ENCODE results near the gene SPAG17.

The SPAG17 gene

GRCh38 chr1:118160806-118161205, 24.2 kb downstream of the SPAG17 start:
- no peak for DNase-seq

DNA sequence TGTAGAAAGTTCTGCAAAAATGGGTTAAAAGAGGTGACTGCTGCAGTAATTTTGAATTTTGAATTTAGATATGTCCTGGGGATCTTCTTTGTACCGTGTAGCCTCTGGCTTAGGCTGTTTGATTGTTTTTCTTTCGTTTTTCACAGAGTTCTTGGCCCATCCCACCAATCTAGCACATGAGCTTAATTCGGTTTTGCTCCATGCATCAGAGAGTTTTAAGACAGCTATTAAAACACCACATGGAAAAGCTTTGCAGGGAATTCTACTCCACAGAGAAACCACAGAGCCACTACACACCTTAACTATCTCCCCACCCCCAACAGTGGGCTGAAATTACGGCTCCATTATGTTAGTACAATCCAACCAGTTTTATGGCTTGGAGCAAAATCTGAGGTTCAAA, 25.5 kb downstream of the SPAG17 start:
- DNase-seq, result no peak

DNA sequence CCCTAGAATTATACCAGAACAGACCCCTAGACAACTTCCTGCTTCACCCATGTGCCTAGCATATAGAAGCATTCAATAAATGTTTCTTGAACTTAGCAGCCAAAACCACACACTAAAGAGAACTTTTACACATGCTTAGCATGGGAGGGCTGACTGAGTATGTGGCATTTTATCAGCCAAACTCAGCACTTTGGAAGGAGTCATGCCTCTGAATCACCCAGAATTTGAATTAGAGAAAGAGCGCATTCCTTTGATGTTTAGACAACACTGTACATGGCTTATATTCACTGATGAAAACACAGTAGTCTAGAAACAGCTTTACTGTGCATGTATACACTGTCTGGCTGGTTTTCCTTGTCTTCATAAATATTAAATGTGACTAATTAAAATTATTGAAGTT, 26.1 kb downstream of the SPAG17 start:
- no peak for DNase-seq

DNA sequence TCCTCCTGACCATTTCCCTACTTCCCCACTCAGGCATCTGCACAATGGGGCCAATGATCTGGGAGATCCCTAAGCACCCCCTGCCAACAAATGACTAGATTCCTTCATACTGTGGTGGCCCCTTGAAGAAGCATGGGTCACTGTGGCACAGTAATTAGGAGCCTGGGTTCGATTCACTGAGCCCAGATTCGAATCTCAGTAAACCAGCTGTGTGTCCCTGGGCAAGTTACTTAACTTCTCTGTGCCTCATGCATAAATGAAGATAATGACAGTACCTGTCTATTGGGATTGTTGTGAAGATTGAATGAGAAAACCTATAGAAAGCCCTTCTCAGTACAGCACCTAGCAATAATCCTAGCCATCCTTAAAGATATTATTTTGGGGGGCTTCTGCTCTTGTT, 27.5 kb downstream of the SPAG17 start:
- no peak for DNase-seq

DNA sequence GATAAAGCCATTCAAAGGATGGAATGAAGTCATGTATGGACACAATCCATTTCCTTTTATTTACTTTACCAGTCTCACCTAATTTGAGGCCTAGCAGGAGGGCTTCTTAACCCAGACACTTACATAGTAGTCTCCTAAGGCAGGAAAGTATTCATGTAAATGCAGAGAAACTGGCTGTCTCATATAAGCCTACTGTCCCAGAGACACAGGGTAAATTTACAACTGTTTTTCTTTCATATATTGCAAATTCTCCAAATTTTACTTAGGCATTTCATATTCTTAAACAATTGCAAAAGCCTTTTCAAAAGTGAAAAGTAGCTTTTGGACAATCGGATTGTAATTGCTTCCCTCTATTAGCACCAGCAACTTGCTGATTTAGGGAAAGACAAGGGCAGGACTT, 29.9 kb downstream of the SPAG17 start:
- no peak for DNase-seq

DNA sequence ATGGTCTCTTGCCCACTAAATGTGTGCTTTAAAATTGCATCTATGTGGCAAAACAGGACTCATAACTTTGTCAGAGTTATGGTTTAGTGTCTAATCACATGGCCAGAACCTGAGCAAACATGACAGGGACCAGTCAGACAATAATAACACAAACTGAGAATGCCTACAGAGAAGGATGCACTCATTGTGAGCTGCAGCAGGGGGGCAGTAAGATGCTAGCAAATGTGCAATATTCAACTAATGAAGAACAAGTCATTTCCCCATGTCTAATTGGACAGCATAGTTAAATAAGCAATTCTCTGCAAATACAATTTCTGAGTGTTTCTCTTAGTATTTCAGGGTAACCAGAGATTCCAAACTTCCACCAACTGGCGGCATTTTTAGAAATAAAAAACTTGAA, 30.8 kb downstream of the SPAG17 start:
- no peak for DNase-seq

DNA sequence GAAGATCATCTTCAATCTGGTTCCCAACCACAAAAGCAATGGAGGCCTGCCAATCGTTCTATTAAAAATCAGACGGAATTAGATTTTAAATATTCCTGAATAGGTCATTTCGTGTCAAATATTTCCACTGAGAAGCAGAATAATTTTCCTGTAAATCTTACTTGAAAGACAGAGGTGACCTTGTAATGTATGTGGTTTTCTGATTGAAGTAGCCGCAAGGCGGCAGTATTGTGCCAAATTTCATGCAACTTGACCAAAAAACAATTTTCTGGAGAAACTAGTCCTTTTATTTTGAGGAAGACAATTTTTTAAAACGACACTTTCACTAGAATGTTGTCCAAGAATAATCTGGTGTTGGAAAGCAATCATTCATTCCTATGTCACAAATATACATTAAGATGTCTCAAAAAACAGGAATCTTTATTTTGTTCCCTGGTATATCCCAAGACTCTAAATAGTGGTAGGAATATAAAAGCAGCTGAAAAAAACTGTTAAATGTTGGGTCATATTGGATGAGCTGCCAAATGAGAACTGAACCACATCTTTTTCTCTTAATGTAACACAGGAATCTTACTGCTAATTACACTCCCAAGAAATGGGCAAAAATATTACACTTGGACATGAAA, 33.6 kb downstream of the SPAG17 start:
- DNase-seq, result peak in 29 of 56 donors; percentile 0 to 73 (median 12)

- DNase-seq, result no peak
Measured at GRCh38 chr1:118149799-118150198, 35.2 kb downstream of the SPAG17 start.

DNA sequence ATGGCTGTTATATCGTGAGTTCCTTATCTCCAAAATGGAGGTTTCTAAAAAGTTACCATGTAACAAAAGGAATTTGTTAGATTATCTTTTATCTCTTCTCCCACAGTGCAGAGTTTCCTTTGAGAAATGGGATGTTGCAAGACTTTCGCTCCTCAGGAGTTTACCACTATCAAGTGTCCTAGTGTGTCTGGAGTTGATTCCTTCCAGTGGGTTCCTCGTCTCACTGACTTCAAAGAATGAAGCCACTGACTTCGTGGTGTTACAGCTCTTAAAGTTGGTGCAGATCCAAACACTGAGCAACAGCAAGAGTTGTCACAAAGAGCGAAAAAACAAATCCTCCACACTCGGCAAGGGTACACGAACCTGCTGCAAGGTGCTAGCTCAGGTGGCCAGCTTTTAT, 37.0 kb downstream of the SPAG17 start:
- no peak for DNase-seq

GRCh38 chr1:118147522-118147921, 37.5 kb downstream of the SPAG17 start:
- DNase-seq, result no peak

GRCh38 chr1:118145721-118146120, 39.3 kb downstream of the SPAG17 start:
- DNase-seq, result no peak

- DNase-seq, result no peak
Measured at GRCh38 chr1:118144684-118145083, 40.3 kb downstream of the SPAG17 start.

DNA sequence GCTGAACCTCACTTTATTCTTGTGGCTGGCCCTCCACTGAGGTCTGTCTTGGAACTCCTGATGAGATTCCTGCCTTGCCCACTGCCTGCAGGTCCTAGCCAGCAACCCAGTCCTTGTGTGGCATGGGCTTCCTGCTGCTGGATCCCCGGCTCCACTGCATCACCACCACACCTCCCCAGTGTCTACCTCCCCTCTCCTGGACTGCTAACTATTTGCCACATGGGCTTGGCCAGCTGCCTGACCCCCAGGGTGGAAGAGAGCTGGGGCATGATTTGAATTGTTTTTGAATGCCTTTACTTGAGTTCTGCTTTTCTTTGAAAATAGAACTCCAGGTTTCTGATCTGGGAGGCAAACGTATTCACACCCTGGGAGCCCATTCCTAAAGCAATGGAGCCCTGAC, 41.2 kb downstream of the SPAG17 start:
- no peak for DNase-seq

- no peak for DNase-seq
Measured at GRCh38 chr1:118143121-118143520, 41.9 kb downstream of the SPAG17 start.

GRCh38 chr1:118142546-118142945, 42.5 kb downstream of the SPAG17 start:
- no peak for DNase-seq

- no peak for DNase-seq
Measured at GRCh38 chr1:118137900-118138299, 47.1 kb downstream of the SPAG17 start.

GRCh38 chr1:118136187-118136941, 48.7 kb downstream of the SPAG17 start:
- DNase-seq, result peak in 8 of 56 donors; percentile 2 to 29 (median 3)

DNA sequence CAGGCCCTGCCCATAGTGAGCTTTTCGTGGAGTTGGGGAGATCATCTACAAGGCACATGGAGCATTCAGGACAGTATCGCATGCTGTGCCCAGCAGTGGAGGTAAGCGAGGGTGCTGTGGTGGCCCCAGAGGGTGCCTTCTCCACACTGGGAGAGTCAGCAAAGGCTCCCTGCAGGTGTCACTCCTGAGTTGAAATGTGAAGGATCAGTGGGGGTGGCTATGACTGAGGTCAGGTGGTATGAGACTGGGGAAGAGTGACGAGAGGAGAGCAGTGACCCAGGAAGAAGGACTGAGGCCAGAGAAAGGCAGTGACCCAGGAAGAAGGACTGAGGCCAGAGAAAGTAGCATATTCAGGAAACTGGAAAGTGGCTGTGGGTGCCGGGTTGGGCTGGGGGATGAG, 53.0 kb downstream of the SPAG17 start:
- no peak for DNase-seq

GRCh38 chr1:118128761-118129160, 56.3 kb downstream of the SPAG17 start:
- DNase-seq, result no peak

GRCh38 chr1:118124064-118124463, 61.0 kb downstream of the SPAG17 start:
- no peak for DNase-seq

- no peak for DNase-seq
Measured at GRCh38 chr1:118123116-118123839, 61.8 kb downstream of the SPAG17 start.

DNA sequence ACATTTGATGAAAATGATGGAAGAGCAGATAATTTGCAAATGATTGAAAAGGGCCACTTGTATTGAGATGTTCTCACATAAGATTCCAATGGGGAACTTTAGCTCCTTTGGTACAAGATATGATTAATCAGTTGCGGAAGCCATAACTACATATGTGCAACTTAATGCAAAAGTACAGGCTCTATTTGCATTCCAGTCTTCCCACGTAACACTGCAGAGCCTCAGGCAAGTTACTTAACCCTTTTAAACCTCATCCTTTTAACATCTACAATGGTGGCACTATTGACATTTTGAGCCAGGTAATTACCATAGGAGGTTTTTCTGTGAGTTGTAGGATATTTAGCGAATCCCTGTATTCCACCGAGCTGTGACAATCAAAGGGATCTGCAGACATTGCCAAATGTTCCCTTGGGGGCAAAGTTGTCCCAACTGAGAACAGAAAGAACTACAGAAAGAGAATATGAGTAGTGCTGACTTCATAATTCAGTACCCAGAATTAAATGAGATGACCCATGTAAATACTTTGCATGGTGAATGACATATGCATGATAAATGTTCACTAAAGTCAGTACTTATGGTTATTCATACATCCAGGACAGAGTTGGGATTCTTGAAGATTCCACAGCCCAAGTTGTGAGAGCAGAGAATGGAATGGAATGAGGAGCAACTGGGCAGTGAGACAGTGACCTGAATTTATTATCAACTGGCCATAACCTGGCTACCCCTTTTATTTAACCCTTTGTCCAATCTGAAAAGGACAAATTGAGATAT, 62.6 kb downstream of the SPAG17 start:
- no peak for DNase-seq

Data from amygdala (tissue), 56 donors.